Posterior vena cava (tissue), 2 donors: ENCODE measurements around the gene CHST6. TPM values are rescaled to one million over a fixed set of nuclear protein-coding genes. Genes with fewer than 3 reads are reported as not detected.

ENCODE experiments used
- total RNA-seq, 2 donors: library from RNA; stranded (reverse); fragmentation: NEBNext Ultra II Directional; extraction: Animal tissue kit (Norgen Biotek cat#: 25700); gene quantifications; one replicate each; pipeline ENCODE4 v1.2.1, GENCODE V29; 2021
- donor health status: DM: yes; HTN: yes; CAD: no.
- donor health status: DM: yes; HTN: yes; CAD: no.

CHST6 gene
- total RNA-seq, 2 donors from 2014 or later: 0.86 to 1.6 TPM

Other genes starting within 250 kb of the CHST6 start
- 100 to 1,000 TPM in 1 of 2 donors, 10 to 100 TPM in 1; 48.7 to 104 TPM for gene BCAR1, start 243.8 kb downstream of the CHST6 start, total RNA-seq
- gene CFDP1, start 61.9 kb downstream of the CHST6 start, total RNA-seq: 10 to 100 TPM; 45.3 to 54.4 TPM
- 10 to 100 TPM; 14.3 to 16.9 TPM for gene TMEM170A, start 30.8 kb downstream of the CHST6 start, total RNA-seq
- gene CHST5, start 40.7 kb upstream of the CHST6 start, total RNA-seq: not detected
- gene TMEM231, start 60.8 kb upstream of the CHST6 start, total RNA-seq: 1 to 10 TPM; 6.8 to 9.4 TPM
- gene GABARAPL2, start 70.9 kb upstream of the CHST6 start, total RNA-seq: 10 to 100 TPM; 94.3 to 96.0 TPM
- gene ADAT1, start 127.8 kb upstream of the CHST6 start, total RNA-seq: 10 to 100 TPM; 26.0 to 29.1 TPM
- 10 to 100 TPM; 67.6 to 75.0 TPM for gene KARS1, start 152.2 kb upstream of the CHST6 start, total RNA-seq
- gene TERF2IP, start 152.3 kb upstream of the CHST6 start, total RNA-seq: 10 to 100 TPM; 48.4 to 49.7 TPM
- gene CPHXL2, start 181.6 kb upstream of the CHST6 start, total RNA-seq: not detected
- gene DUXB, start 206.0 kb upstream of the CHST6 start, total RNA-seq: not detected
- gene CPHXL, start 231.0 kb upstream of the CHST6 start, total RNA-seq: not detected